ENCODE data around the gene CDH4.

The CDH4 gene

GRCh38 chr20:61701401-61701800, 449.3 kb downstream of the CDH4 start:
- no peak overlapping the region for H3K4me2 ChIP-seq (ENCODE audit: insufficient read depth, low read length)
- H3K9me3 ChIP-seq (ENCODE audit: insufficient read depth, low read length, severe bottlenecking), result no peaks in the 10 kb centered on the region
- H3K27ac ChIP-seq (ENCODE audit: low read length), result no peak overlapping the region
- H2AFZ ChIP-seq (ENCODE audit: low read depth, low read length), result no peak overlapping the region
- H3K4me3 ChIP-seq (ENCODE audit: low read depth in 1 of 2, low read length in 2 of 2), result no peak overlapping the region
- DNase-seq, result no peak
- H3K27me3 ChIP-seq (ENCODE audit: insufficient read depth, low read length, poor library complexity), result peaks cover 13% of the 10 kb centered on the region
- H3K36me3 ChIP-seq (ENCODE audit: insufficient read depth, low read length), result no peaks in the 10 kb centered on the region
- no peaks in the 10 kb centered on the region for H3K4me1 ChIP-seq (ENCODE audit: insufficient read depth, low read length)
- no peak overlapping the region for H3K9ac ChIP-seq (ENCODE audit: low read depth, low read length)
- H4K20me1 ChIP-seq (ENCODE audit: insufficient read depth, low read length), result peaks cover 12% of the 10 kb centered on the region
- no peak for ATAC-seq (ENCODE audit: insufficient read depth, low read depth)
- TF ChIP-seq EZH2 (IDR thresholded peaks at IDR 0.05; ENCODE audit: borderline replicate concordance, low read depth, low read length, severe bottlenecking), result no peak
- TF ChIP-seq CTCF (IDR thresholded peaks at IDR 0.05; ENCODE audit: borderline replicate concordance, extremely low read depth, low read length, poor library complexity, severe bottlenecking), result no peak
- H3K79me2 ChIP-seq (ENCODE audit: insufficient read depth, low read length), result no peaks in the 10 kb centered on the region

- Histone ChIP-seq H3K4me1 (ENCODE audit: insufficient read depth, low read length) (no peaks in the 10 kb centered on the region), H3K79me2 (ENCODE audit: insufficient read depth, low read length) (no peaks in the 10 kb centered on the region), H3K27me3 (ENCODE audit: insufficient read depth, low read length, poor library complexity) (peaks cover 13% of the 10 kb centered on the region), H3K9me3 (ENCODE audit: insufficient read depth, low read length, severe bottlenecking) (no peaks in the 10 kb centered on the region), H3K4me3 (ENCODE audit: low read depth in 1 of 2, low read length in 2 of 2) (no peak overlapping the region), H2AFZ (ENCODE audit: low read depth, low read length) (no peak overlapping the region), H3K36me3 (ENCODE audit: insufficient read depth, low read length) (no peaks in the 10 kb centered on the region), H3K9ac (ENCODE audit: low read depth, low read length) (no peak overlapping the region), H3K27ac (ENCODE audit: low read length) (no peak overlapping the region), H3K4me2 (ENCODE audit: insufficient read depth, low read length) (no peak overlapping the region), H4K20me1 (ENCODE audit: insufficient read depth, low read length) (peaks cover 12% of the 10 kb centered on the region)
- ATAC-seq (ENCODE audit: insufficient read depth, low read depth) (no peak), DNase-seq (no peak)
- TF ChIP-seq EZH2 (IDR thresholded peaks at IDR 0.05; ENCODE audit: borderline replicate concordance, low read depth, low read length, severe bottlenecking) (no peak), CTCF (IDR thresholded peaks at IDR 0.05; ENCODE audit: borderline replicate concordance, extremely low read depth, low read length, poor library complexity, severe bottlenecking) (no peak)
Observed at GRCh38 chr20:61701802-61702201, 449.7 kb downstream of the CDH4 start.

GRCh38 chr20:61702246-61702645, 450.2 kb downstream of the CDH4 start:
- DNase-seq (no peak), ATAC-seq (ENCODE audit: insufficient read depth, low read depth) (no peak)
- H4K20me1 ChIP-seq (ENCODE audit: insufficient read depth, low read length), result peaks cover 12% of the 10 kb centered on the region
- no peaks in the 10 kb centered on the region for H3K4me1 ChIP-seq (ENCODE audit: insufficient read depth, low read length)
- peaks cover 13% of the 10 kb centered on the region for H3K27me3 ChIP-seq (ENCODE audit: insufficient read depth, low read length, poor library complexity)
- H2AFZ ChIP-seq (ENCODE audit: low read depth, low read length), result no peak overlapping the region
- no peaks in the 10 kb centered on the region for H3K79me2 ChIP-seq (ENCODE audit: insufficient read depth, low read length)
- H3K27ac ChIP-seq (ENCODE audit: low read length), result no peak overlapping the region
- H3K4me3 ChIP-seq (ENCODE audit: low read depth in 1 of 2, low read length in 2 of 2), result no peak overlapping the region
- no peaks in the 10 kb centered on the region for H3K9me3 ChIP-seq (ENCODE audit: insufficient read depth, low read length, severe bottlenecking)
- TF ChIP-seq CTCF (IDR thresholded peaks at IDR 0.05; ENCODE audit: borderline replicate concordance, extremely low read depth, low read length, poor library complexity, severe bottlenecking) (no peak), EZH2 (IDR thresholded peaks at IDR 0.05; ENCODE audit: borderline replicate concordance, low read depth, low read length, severe bottlenecking) (no peak)
- H3K9ac ChIP-seq (ENCODE audit: low read depth, low read length), result no peak overlapping the region
- H3K4me2 ChIP-seq (ENCODE audit: insufficient read depth, low read length), result no peak overlapping the region
- no peaks in the 10 kb centered on the region for H3K36me3 ChIP-seq (ENCODE audit: insufficient read depth, low read length)

- ATAC-seq (ENCODE audit: insufficient read depth, low read depth) (no peak), DNase-seq (no peak)
- H3K36me3 ChIP-seq (ENCODE audit: insufficient read depth, low read length), result no peaks in the 10 kb centered on the region
- peaks cover 13% of the 10 kb centered on the region for H3K27me3 ChIP-seq (ENCODE audit: insufficient read depth, low read length, poor library complexity)
- TF ChIP-seq CTCF (IDR thresholded peaks at IDR 0.05; ENCODE audit: borderline replicate concordance, extremely low read depth, low read length, poor library complexity, severe bottlenecking) (no peak), EZH2 (IDR thresholded peaks at IDR 0.05; ENCODE audit: borderline replicate concordance, low read depth, low read length, severe bottlenecking) (no peak)
- H3K27ac ChIP-seq (ENCODE audit: low read length), result no peak overlapping the region
- H3K9ac ChIP-seq (ENCODE audit: low read depth, low read length), result no peak overlapping the region
- H3K4me3 ChIP-seq (ENCODE audit: low read depth in 1 of 2, low read length in 2 of 2), result no peak overlapping the region
- peaks cover 12% of the 10 kb centered on the region for H4K20me1 ChIP-seq (ENCODE audit: insufficient read depth, low read length)
- H3K9me3 ChIP-seq (ENCODE audit: insufficient read depth, low read length, severe bottlenecking), result no peaks in the 10 kb centered on the region
- H3K79me2 ChIP-seq (ENCODE audit: insufficient read depth, low read length), result no peaks in the 10 kb centered on the region
- H3K4me2 ChIP-seq (ENCODE audit: insufficient read depth, low read length), result no peak overlapping the region
- H3K4me1 ChIP-seq (ENCODE audit: insufficient read depth, low read length), result no peaks in the 10 kb centered on the region
- no peak overlapping the region for H2AFZ ChIP-seq (ENCODE audit: low read depth, low read length)
Observed at GRCh38 chr20:61704661-61705060, 452.6 kb downstream of the CDH4 start.
